Loucy (cell line): ENCODE data around the gene PERP.

Experiments used
- H2AFZ ChIP-seq: fragments of 200-600 bp; sonication (generic); 2 replicates; pipeline ENCODE4 v1.6.0; 2016; ENCODE audit warnings: antibody characterized with exemption, mild to moderate bottlenecking, low read length, moderate library complexity
- H3F3A ChIP-seq: fragments of 200-600 bp; 2 replicates; pipeline ENCODE4 v1.6.0; 2016; ENCODE audit warnings: antibody characterized with exemption, low read depth, mild to moderate bottlenecking
- H3K27me3 ChIP-seq: fragments of 200-600 bp; sonication (generic); 2 replicates; pipeline ENCODE4 v1.6.1; 2014; ENCODE audit warnings: low read length, mild to moderate bottlenecking; ENCODE audit not compliant: insufficient read depth, poor library complexity, severe bottlenecking
- H3K36me3 ChIP-seq: fragments of 200-600 bp; sonication (generic); 2 replicates; pipeline ENCODE4 v1.6.1; 2016; ENCODE audit warnings: low read length; ENCODE audit not compliant: insufficient read depth
- H3K4me1 ChIP-seq: fragments of 200-600 bp; sonication (generic); 2 replicates; pipeline ENCODE4 v1.5.1; 2014; ENCODE audit warnings: low read length, mild to moderate bottlenecking; ENCODE audit not compliant: insufficient read depth, poor library complexity, severe bottlenecking
- H3K4me2 ChIP-seq: fragments of 200-600 bp; sonication (generic); 2 replicates; pipeline ENCODE4 v1.6.0; 2014; ENCODE audit warnings: antibody characterized with exemption, low read length, low read depth, mild to moderate bottlenecking; ENCODE audit not compliant: poor library complexity, severe bottlenecking
- H3K4me3 ChIP-seq: fragments of 200-600 bp; sonication (generic); 2 replicates; pipeline ENCODE4 v1.5.1; 2014; ENCODE audit warnings: low read length, mild to moderate bottlenecking, mixed read lengths; ENCODE audit not compliant: poor library complexity, severe bottlenecking
- H3K79me2 ChIP-seq: fragments of 200-600 bp; sonication (generic); 2 replicates; pipeline ENCODE4 v1.6.1; 2014; ENCODE audit warnings: low read length; ENCODE audit not compliant: insufficient read depth
- H3K9ac ChIP-seq: fragments of 200-600 bp; sonication (generic); 2 replicates; pipeline ENCODE4 v1.6.0; 2014; ENCODE audit warnings: mild to moderate bottlenecking, low read depth, low read length, moderate library complexity; ENCODE audit not compliant: poor library complexity, severe bottlenecking
- H3K9me2 ChIP-seq: fragments of 200-600 bp; sonication (generic); replicated peaks from 2 replicates; pipeline ENCODE4 v1.6.1; 2016; ENCODE audit warnings: low read depth, low read length, mixed read lengths
- H3K9me3 ChIP-seq: fragments of 200-600 bp; sonication (generic); 2 replicates; pipeline ENCODE4 v1.6.1; 2014; ENCODE audit warnings: mild to moderate bottlenecking, antibody characterized with exemption, low read length, low read depth; ENCODE audit not compliant: insufficient read depth
- H4K20me1 ChIP-seq: fragments of 200-600 bp; sonication (generic); 2 replicates; pipeline ENCODE4 v1.6.0; 2014; ENCODE audit warnings: antibody characterized with exemption, low read length, mild to moderate bottlenecking; ENCODE audit not compliant: insufficient read depth, poor library complexity, severe bottlenecking
- EZH2phosphoT487 ChIP-seq: fragments of 200-600 bp; IDR thresholded peaks from 2 replicates; pipeline ENCODE4 v1.6.1; 2018; ENCODE audit warnings: antibody characterized with exemption, mild to moderate bottlenecking, moderate library complexity, borderline replicate concordance
- TF ChIP-seq, protein P1 (sequence below): fragments of 200-600 bp; sonication (generic); conservative IDR thresholded peaks from 2 replicates; pipeline ENCODE4 v1.5.1; 2014; ENCODE audit warnings: mild to moderate bottlenecking, antibody characterized with exemption, low read length

PERP gene

DNA sequence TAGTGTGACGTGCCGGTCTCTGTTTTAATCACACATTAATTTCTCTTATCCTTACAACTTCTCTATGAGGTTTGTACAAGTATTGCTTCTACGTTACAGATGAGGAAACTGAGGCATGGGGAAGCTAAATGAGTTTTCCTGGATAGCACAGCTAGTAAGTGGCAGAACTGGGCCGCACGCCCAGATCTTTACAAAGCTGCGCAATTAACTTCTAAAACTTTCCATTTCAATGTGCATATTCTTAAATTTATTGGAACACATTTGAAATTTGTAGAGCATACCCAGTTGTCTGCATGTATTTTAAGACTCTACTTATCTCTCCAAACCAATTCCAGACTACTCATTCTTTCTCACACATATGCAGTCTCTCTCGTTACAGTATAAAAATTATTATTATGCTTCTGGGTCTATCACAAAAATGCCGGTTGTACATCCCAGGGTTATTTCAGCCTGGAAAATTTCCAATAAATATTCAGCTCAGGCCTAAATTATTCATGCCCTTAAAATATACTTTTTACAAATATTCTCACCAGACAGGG, 10.2 kb upstream of the PERP start:
- H3K4me1 ChIP-seq: peaks cover 3% of the 10 kb centered on the region
- no peaks in the 10 kb centered on the region for H4K20me1 ChIP-seq
- H3K27me3 ChIP-seq: no peaks in the 10 kb centered on the region
- H3K9me3 ChIP-seq: no peaks in the 10 kb centered on the region
- no peak overlapping the region for H3K4me2 ChIP-seq
- no peaks in the 10 kb centered on the region for H3K79me2 ChIP-seq
- H3K9ac ChIP-seq: no peak overlapping the region
- TF ChIP-seq, protein P1, sequence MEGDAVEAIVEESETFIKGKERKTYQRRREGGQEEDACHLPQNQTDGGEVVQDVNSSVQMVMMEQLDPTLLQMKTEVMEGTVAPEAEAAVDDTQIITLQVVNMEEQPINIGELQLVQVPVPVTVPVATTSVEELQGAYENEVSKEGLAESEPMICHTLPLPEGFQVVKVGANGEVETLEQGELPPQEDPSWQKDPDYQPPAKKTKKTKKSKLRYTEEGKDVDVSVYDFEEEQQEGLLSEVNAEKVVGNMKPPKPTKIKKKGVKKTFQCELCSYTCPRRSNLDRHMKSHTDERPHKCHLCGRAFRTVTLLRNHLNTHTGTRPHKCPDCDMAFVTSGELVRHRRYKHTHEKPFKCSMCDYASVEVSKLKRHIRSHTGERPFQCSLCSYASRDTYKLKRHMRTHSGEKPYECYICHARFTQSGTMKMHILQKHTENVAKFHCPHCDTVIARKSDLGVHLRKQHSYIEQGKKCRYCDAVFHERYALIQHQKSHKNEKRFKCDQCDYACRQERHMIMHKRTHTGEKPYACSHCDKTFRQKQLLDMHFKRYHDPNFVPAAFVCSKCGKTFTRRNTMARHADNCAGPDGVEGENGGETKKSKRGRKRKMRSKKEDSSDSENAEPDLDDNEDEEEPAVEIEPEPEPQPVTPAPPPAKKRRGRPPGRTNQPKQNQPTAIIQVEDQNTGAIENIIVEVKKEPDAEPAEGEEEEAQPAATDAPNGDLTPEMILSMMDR: no peak
- no peak for TF ChIP-seq EZH2phosphoT487
- no peaks in the 10 kb centered on the region for H3F3A ChIP-seq
- H3K4me3 ChIP-seq: no peak overlapping the region
- no peak overlapping the region for H2AFZ ChIP-seq
- no peaks in the 10 kb centered on the region for H3K9me2 ChIP-seq
- no peaks in the 10 kb centered on the region for H3K36me3 ChIP-seq

DNA sequence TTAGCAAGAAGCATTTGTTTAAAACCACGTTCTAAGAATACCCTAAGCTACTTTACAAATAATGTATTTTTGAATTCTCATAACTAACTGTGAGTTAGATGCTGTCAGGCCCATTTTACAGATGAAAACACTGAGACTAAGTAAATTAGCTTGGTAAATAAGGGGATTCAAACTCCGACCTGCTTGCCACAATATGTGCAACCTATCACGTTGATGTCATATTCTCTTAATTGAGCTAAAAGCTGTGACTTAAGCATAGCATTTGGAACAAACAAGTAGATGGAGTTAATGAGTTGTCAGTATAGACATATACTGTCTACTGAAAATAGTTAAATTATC, 9.4 kb upstream of the PERP start:
- H4K20me1 ChIP-seq: no peaks in the 10 kb centered on the region
- no peaks in the 10 kb centered on the region for H3K36me3 ChIP-seq
- no peaks in the 10 kb centered on the region for H3K27me3 ChIP-seq
- no peak for TF ChIP-seq EZH2phosphoT487
- TF ChIP-seq, protein P1: no peak
- no peak overlapping the region for H3K4me3 ChIP-seq
- H3F3A ChIP-seq: no peaks in the 10 kb centered on the region
- H3K9ac ChIP-seq: no peak overlapping the region
- H3K4me2 ChIP-seq: no peak overlapping the region
- H3K79me2 ChIP-seq: no peaks in the 10 kb centered on the region
- peaks cover 3% of the 10 kb centered on the region for H3K4me1 ChIP-seq
- H2AFZ ChIP-seq: no peak overlapping the region
- no peaks in the 10 kb centered on the region for H3K9me3 ChIP-seq
- H3K9me2 ChIP-seq: no peaks in the 10 kb centered on the region

DNA sequence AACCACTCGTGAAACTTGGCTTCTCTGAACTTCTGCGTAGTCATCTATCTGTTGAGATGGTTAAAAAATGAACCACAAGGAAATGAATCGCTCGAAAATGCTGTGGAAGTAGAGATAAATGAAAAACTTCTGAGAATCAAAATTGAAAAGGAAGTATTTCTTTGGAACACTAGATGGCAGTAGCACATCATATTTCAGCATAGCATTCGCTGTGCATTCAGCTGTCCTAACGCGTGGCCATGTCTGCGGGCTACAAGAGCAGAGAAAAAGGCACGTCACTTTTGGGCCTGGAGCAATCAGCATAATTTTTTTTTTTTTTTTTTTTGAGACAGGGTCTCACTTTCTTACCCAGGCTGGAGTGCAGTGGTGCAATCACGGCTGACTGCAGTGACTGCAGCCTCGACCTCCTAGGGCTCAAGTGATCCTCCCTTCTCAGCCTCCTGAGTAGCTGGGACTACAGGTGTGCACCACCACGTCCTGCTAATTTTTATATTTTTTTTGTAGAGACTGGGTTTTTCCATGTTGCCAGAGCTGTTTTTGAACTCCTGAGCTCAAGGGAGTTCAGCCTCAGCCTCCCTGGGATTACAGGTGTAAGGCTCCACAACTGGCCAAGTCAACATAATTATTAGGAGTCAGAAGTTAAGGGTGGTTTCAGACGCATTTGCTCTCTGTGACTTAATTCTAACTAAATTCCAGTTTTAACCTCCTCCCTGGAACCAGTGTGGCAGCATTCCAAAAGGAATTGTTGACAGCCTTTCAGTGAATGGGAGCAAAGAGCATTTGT, 8.8 kb upstream of the PERP start:
- Histone ChIP-seq H4K20me1 (no peaks in the 10 kb centered on the region), H2AFZ (peak overlapping the region; percentile 7), H3K4me2 (peak overlapping the region; percentile 26), H3K9me3 (no peaks in the 10 kb centered on the region), H3K9ac (no peak overlapping the region), H3K79me2 (no peaks in the 10 kb centered on the region), H3K4me1 (peaks cover 3% of the 10 kb centered on the region), H3K27me3 (no peaks in the 10 kb centered on the region), H3K9me2 (no peaks in the 10 kb centered on the region), H3F3A (no peaks in the 10 kb centered on the region), H3K4me3 (no peak overlapping the region), H3K36me3 (no peaks in the 10 kb centered on the region)
- TF ChIP-seq EZH2phosphoT487: no peak
- TF ChIP-seq, protein P1: peak; percentile 79
